ENCODE data around the gene IDH2. TPM values are rescaled to one million over a fixed set of nuclear protein-coding genes. Genes with fewer than 3 reads are reported as not detected.
"Not testable (repeated sequence)": the region's sequence is repeated elsewhere in the genome, so short reads cannot be mapped to it uniquely, and the experiment has no call there.

Gene IDH2
- total RNA-seq, 1 donor from 2014 or later, result 93.1 TPM

DNA sequence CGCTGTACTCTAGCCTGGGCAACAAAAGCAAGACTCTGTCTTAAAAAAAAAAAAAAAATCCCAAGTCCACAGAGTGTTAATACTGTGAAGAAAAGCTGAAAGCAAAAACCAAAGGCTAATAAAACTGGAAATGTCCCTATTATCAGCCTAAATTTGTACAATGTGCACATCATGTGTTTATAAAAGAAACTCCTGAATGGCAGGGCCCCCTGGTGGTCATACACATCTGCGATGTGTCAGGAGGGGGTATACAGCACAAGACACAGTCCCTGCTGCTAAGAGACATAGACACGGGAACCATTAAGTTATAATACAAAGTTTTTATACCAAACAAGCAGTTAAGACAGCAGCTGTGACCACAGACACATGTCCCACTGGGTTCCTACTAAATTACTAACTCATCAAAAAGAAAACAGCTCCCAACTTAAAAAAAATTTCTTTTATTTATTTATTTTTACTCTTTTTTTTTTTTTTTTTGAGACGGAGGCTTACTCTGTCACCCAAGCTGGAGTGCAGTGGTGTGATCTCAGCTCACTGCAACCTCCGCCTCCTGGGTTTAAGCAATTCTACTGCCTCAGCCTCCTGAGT is 31.0 kb downstream of the IDH2 start:
- H3K36me3 ChIP-seq, result no peaks in the 10 kb centered on the region
- no peaks in the 10 kb centered on the region for H3K27me3 ChIP-seq
- H3K9me3 Mint-ChIP-seq, result no peaks in the 10 kb centered on the region
- H3K4me2 ChIP-seq, result no peak overlapping the region
- peaks cover 10% of the 10 kb centered on the region for H3K4me1 Mint-ChIP-seq
- peak; percentile 74 for DNase-seq (ENCODE audit: low spot score)
- peaks cover 7% of the 10 kb centered on the region for H3K27me3 Mint-ChIP-seq (ENCODE audit: insufficient read depth, low read depth)
- peaks cover 32% of the 10 kb centered on the region for H4K20me1 ChIP-seq (ENCODE audit: low read depth)
- no peaks in the 10 kb centered on the region for H3K9me3 ChIP-seq (ENCODE audit: low read depth)
- no peak overlapping the region for H2AFZ ChIP-seq (replicated peaks)
- H3K79me2 ChIP-seq (ENCODE audit: low read depth), result peaks cover 3% of the 10 kb centered on the region
- H3K9ac ChIP-seq, result no peak overlapping the region
- H3F3A ChIP-seq (ENCODE audit: low read depth), result peaks cover 21% of the 10 kb centered on the region
- H3K4me1 ChIP-seq, result peaks cover 6% of the 10 kb centered on the region
- peaks cover 9% of the 10 kb centered on the region for H3K36me3 Mint-ChIP-seq
- H3K4me3 ChIP-seq, result no peak overlapping the region
- H3K27ac ChIP-seq, result no peak overlapping the region
- peak overlapping the region; percentile 46 for H3K27ac Mint-ChIP-seq
- no peak overlapping the region for H3K4me3 Mint-ChIP-seq
- TF ChIP-seq EZH2phosphoT487 (IDR thresholded peaks at IDR 0.05), result no peak
- no peak for TF ChIP-seq EZH2 (IDR thresholded peaks at IDR 0.05)
- TF ChIP-seq CTCF (IDR thresholded peaks at IDR 0.05), result peak; percentile 71

DNA sequence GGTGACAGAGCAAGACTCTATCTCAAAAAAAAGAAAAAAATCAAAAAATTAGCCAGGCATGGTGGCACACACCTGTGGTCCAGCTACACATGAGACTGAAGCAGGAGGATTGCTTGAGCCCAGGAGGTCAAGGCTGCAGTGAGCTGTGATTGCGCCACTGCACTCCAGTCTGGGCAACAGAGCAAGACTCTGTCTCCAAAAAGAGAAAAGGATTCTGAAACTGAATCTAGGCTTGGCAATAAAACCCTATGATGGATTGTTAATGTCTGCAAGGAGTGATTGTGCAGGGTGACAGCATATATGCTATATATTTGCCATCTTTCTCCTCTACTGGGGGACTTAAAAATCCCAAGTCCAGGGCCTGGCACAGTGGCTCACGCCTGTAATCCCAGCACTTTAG is 31.6 kb downstream of the IDH2 start:
- H3K27me3 ChIP-seq; H3K9me3 Mint-ChIP-seq; H3K27me3 Mint-ChIP-seq (ENCODE audit: insufficient read depth, low read depth); H3K79me2 ChIP-seq (ENCODE audit: low read depth); H3K4me3 Mint-ChIP-seq; H3K4me1 ChIP-seq; H3K27ac Mint-ChIP-seq; H3K4me1 Mint-ChIP-seq; H3K36me3 ChIP-seq; H3K9me3 ChIP-seq (ENCODE audit: low read depth); H3K36me3 Mint-ChIP-seq; H3K27ac ChIP-seq; DNase-seq (ENCODE audit: low spot score); H3K4me2 ChIP-seq; H3K9ac ChIP-seq; H3K4me3 ChIP-seq; H2AFZ ChIP-seq (replicated peaks): not testable (repeated sequence)
- Histone ChIP-seq H3F3A (ENCODE audit: low read depth) (peaks cover 14% of the 10 kb centered on the region), H4K20me1 (ENCODE audit: low read depth) (peaks cover 27% of the 10 kb centered on the region)

DNA sequence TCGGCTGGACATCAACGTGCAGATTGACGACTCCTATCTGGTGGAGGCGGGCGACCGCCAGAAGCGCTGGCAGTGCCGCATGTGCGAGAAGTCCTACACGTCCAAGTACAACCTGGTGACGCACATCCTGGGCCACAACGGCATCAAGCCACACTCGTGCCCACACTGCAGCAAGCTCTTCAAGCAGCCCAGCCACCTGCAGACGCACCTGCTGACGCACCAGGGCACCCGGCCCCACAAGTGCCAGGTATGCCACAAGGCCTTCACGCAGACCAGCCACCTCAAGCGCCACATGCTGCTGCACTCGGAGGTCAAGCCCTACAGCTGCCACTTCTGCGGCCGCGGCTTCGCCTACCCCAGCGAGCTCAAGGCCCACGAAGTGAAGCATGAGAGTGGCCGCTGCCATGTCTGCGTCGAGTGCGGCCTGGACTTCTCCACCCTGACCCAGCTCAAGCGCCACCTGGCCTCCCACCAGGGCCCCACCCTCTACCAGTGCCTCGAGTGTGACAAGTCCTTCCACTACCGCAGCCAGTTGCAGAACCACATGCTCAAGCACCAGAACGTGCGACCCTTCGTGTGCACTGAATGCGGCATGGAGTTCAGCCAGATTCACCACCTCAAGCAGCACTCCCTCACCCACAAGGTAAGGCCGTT is 34.2 kb downstream of the IDH2 start:
- H3K9me3 ChIP-seq (ENCODE audit: low read depth), result no peaks in the 10 kb centered on the region
- no peak overlapping the region for H3K9ac ChIP-seq
- peaks cover 32% of the 10 kb centered on the region for H4K20me1 ChIP-seq (ENCODE audit: low read depth)
- Mint-ChIP-seq H3K4me3 (no peak overlapping the region), H3K9me3 (no peaks in the 10 kb centered on the region), H3K27me3 (ENCODE audit: insufficient read depth, low read depth) (peaks cover 5% of the 10 kb centered on the region), H3K27ac (no peak overlapping the region), H3K4me1 (peaks cover 17% of the 10 kb centered on the region), H3K36me3 (peaks cover 3% of the 10 kb centered on the region)
- no peak overlapping the region for H3K27ac ChIP-seq
- peaks cover 13% of the 10 kb centered on the region for H3K4me1 ChIP-seq
- no peak overlapping the region for H3K4me2 ChIP-seq
- H3K36me3 ChIP-seq, result no peaks in the 10 kb centered on the region
- H3K27me3 ChIP-seq, result no peaks in the 10 kb centered on the region
- H3K79me2 ChIP-seq (ENCODE audit: low read depth), result peaks cover 17% of the 10 kb centered on the region
- no peak overlapping the region for H3K4me3 ChIP-seq
- TF ChIP-seq CTCF (IDR thresholded peaks at IDR 0.05) (no peak), EZH2phosphoT487 (IDR thresholded peaks at IDR 0.05) (no peak), EZH2 (IDR thresholded peaks at IDR 0.05) (no peak)
- DNase-seq (ENCODE audit: low spot score), result no peak
- peaks cover under 1% of the 10 kb centered on the region for H3F3A ChIP-seq (ENCODE audit: low read depth)
- H2AFZ ChIP-seq (replicated peaks), result no peak overlapping the region

Measured in neural progenitor cell (in vitro differentiated cells).